T-helper 1 cell (primary cell): ENCODE measurements around the gene LIPK.
A peak's percentile ranks its signal among the peaks of the same experiment; 100 is the strongest.

Source experiments
- DNase-seq, 5 donors: peaks; one replicate each; pipeline ENCODE4 v3.0.0-alpha.2; 2012 to 2020

Gene LIPK

DNA sequence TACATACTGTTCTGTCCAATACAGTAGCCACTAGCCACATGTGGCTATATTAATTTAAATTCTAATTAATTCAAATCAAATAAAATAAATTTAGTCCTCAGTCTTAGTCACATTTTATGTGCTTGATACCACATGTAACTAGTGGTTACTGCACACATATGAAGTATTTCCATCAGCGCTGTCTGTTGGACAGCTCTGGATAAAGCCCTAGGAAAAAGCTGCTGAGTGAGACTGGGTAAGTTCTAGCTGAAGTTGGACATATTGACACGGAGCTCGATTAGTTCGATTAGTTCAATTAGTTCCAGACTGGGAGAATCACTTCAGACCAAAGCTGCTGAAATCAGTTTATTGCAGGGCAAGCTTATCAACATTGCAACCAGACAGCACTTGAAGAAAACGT is 81.4 kb downstream of the LIPK start:
- no peak for DNase-seq

DNA sequence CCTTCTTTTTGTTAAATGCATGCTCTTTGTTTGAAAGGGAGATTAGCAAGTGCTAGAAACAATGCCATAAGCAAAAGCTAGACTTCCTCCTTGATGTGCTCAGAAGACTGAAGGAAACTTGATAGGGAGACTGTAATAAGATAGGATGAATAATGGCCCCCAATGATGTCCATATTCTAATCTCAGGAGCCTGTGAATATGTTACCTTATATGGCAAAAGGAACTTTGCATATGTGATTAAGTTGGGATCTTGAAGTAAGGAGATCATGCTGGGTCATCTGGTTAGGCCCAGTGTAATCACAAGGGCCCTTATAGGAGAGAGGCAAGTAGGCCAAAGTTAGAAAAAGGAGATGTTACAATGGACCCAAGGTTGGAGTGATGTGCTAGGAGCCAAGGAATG is 82.9 kb downstream of the LIPK start:
- no peak for DNase-seq

DNA sequence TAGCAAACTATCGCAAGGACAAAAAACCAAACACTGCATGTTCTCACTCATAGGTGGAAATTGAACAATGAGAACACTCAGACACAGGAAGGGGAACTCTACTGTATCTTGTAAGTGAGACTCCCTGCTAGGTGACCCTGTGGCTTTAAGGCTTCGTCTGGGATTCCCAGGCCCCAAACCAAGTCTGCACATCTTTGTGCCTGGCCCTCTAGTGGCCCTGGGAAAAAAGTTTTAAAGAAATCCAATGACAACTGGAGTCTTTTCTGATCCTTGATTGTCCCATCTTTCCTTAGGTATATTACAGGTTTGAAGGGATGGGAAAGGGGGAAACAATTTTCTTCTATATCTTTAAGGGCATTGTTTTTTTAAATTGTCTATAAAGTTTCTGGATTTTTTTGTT is 85.9 kb downstream of the LIPK start:
- DNase-seq, result no peak

DNA sequence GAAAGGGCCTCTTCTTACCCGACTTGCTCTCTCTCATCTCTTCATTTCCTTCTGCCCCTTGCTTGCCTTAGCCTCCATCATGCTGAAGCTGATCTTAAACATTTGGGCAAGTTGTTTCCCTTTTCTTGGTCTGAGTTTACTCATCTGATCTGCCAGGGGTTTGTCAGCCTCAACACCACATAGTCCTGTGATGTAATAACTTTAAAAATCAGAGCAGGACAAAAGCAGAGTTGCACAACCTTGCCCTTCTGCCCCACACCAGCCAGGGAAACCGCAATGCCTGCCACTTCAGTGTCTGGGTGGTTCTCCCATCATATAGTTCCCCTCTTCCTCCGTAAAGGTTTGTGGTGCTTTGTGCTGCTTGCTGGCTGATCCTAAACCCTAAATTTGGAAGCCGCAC is 86.6 kb downstream of the LIPK start:
- DNase-seq, result peak in 1 of 5 donors; percentile 6

DNA sequence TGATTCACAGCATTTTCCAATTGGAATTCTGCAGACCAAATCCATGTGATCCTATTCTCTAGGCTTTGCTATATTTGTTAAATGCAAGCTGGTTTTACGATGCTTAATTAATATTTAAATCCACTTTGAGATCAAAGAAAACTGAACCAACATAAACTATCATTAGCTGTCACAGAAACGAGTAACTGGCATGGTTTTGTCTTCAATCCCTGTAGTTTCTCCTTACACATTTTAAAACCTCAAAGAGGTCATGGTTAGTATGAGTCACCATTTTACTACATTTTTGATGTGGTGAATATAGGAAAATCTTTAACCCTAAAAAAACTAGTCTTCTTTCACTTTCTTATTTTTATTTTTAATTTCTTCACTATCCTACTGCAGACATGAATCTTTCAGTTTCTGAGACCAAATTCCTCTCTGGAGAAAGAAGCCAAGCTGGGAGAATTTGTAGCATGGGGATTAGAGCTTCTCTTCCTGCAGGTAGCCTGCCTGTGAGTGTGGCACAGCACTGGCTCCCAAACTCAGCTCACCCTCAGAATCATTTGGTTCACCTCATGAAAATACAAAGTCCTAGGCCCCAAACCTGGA is 87.8 kb downstream of the LIPK start:
- DNase-seq, result peak in 1 of 5 donors; percentile 74

GRCh38 chr10:88794731-88795130 is 88.7 kb downstream of the LIPK start:
- DNase-seq, result no peak

DNA sequence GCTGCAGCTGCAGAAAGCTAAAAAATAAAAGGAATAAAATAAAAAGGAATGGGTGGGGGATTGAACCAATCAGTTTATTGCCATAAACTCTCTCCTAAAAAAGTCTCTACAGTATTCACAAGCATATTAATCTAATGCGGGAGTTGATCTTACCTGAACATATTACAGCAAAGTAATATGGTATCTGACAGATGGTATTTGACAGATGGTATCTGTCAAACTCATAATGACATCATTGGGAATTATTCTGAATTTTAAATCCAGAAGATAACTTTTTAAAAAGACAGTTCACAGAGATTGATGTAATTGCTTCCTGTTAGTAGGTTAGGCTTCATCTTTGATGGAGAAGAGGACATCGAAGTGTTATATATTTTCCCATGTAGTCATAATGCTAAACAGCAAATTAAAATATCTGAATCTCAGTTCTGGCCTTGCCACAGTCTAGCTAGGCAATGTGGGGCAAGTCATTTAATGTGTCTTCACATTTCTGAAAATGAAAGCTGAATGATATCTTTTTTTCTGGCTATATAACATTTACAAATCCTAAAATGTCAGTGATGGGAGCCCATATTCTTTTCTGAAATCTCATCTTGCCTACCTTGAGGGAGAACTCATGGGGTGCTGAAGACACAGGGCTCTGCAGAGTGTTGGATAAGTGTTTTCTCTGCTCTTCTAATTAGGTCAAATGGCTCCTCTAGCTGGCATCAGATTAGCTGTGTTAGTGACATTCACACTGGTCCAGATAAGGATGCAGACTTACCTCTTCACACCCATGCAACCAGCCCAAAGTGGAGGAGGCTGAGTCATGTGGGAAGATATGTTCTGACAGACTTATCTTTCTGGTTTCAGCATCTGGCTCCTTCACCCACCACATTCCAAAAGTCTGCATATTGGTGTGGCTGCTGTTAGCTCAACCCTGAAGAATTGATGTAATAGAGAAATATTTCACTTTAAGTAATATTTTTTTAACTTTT is 94.4 kb downstream of the LIPK start:
- no peak for DNase-seq
